Fibroblast of skin of left quadriceps (primary cell): Measurements from ENCODE around the gene C1orf53.
"Not testable (repeated sequence)": the region's sequence is repeated elsewhere in the genome, so short reads cannot be mapped to it uniquely, and the experiment has no call there.

Experiments used
- DNase-seq, 2 experiments: peaks; one replicate each; pipeline ENCODE4 v3.0.0-alpha.2; 2013; ENCODE audit warnings: low read depth in 2 of 2

Gene C1orf53

DNA sequence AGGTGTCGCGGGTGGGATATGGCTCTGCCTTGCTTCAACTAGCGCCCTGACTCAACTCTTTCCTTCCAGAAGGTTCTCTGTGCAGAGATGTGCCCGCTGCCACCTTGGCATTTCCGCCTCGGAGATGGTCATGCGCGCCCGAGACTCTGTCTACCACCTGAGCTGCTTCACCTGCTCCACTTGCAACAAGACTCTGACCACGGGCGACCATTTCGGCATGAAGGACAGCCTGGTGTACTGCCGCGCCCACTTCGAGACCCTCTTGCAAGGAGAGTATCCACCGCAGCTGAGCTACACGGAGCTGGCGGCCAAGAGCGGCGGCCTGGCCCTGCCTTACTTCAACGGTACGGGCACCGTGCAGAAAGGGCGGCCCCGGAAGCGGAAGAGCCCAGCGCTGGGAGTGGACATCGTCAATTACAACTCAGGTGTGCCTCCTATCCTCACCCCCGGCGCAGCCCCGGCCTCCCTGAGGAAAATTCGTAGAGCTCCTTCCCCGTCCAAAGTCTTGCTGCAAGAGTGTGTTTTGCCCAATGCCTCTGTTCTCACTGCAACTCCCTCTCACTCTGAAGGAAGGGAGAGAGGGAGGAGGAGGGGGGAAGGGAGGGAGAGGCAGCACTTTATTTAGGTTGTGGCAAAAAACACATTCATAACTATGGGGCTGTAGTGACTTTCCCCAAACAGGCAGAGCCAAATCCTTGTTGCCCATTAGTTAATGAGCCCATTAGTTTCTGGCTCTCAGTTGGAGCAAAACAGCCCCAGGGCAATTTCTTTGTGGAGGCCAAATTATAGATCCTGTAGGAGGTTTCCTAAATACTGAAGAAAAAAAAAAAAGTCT, 19.0 kb downstream of the C1orf53 start:
- DNase-seq, result no peak

DNA sequence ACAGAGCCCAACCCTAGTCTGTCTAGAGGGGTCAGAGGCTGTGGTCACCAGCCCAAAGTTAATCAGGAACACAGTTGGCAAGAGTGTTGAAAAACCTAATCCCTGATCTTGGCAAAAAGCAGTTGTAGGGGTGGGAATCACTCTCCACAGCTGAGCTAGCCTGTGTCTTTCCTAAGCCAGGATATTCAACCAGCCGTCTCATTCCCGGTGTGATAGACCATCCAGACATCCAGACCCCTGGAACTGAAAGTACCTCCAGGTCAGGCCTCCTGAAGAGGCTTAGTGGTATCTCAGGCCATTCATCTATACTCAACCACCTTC, 19.6 kb downstream of the C1orf53 start:
- no peak for DNase-seq

DNA sequence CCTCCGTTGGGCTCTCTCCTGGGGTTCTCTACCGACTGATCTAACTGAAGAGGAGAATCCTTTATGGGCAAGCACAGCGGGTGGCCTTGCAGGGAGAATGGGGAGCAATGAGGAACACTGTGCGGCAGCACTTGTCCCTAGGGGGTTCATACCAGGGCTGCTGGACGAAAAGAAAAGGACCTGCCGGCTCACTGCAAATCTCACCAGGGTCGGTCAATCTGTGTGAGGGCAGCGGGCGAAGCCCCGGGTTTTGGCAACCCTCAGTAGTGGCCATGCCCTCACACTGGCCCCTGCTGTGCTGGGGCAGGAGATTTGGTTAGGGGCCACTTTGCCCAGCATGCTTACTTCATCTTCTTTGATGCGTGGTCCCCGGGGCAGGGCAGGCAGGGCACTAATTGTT, 20.6 kb downstream of the C1orf53 start:
- DNase-seq, result no peak

DNA sequence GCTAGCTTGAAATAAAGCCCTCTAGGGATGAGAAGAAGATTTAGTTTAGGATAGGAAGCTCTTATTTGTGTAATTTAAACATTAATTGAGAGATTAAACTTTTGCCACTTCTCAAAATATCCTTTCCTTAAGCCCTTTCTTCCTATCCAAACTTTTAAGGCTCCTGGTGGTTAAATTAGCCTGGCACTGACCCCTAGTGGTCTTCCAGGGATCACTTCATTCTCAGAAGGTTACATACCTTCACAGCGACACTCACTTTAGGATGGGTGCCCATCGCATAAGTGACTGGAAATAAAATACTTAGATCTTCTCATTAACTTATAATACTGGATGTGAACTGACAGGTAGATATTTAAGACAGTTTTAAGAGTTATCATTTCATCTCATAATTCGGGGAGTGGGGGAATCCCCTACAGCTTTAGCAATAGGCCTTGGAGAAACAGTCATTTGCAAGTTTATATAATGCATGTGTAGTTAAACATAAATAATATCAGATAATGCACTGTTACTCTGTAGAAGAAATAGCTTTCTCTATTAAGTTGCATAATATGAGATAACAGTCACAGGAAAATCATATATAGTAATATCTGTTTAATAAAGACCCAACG, 22.2 kb downstream of the C1orf53 start:
- DNase-seq, result peak; percentile 21 to 27

DNA sequence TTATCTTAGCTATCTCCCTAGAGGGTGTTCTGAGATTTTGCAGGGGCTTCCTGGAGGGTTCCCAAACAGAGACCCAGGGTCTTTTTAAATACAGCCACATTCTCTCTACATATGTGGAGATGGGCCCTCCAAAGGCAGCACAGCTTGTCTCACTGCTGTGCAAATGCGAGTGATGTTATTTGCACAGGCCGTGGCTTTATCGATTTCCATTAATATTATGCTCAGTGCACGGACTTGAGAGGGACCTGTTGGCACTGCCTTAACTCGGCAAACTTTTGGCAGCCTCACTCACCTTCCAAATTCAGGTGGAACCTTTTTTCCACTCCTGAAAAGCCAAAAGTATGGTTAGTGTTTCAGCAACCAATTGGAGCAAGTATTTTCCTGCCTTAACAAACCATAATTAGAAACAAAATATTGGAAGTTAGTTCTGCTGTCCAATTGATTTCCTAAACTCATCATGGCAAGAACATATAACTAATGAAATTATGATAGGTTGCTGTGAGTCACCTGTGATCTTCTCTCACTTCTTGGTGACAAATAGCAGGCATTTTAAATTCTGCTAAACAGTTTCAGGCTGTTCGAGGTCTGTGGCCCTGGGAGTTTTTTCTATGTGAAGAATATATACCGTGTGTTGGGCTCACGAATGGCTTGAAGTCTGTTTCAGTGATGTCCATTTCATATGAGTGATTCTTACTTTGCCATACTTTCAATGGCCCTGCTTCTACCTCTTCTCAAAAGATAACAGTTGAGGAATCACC, 25.7 kb downstream of the C1orf53 start:
- no peak for DNase-seq

DNA sequence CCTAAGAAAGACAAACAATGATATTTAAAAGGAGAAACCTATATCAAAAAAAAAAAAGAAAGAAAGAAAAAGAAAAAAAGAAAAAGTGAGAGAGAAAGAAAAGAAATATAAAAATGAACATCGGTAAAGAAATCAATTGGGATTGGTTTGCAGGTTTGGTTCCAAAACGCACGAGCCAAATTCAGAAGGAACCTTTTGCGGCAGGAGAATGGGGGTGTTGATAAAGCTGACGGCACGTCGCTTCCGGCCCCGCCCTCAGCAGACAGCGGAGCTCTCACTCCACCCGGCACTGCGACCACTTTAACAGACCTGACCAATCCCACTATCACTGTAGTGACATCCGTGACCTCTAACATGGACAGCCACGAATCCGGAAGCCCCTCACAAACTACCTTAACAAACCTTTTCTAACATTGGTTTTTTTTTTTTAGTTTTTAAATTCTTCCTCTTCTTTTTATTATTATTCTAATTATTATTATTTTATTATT, 26.5 kb downstream of the C1orf53 start:
- DNase-seq, result no peak

DNA sequence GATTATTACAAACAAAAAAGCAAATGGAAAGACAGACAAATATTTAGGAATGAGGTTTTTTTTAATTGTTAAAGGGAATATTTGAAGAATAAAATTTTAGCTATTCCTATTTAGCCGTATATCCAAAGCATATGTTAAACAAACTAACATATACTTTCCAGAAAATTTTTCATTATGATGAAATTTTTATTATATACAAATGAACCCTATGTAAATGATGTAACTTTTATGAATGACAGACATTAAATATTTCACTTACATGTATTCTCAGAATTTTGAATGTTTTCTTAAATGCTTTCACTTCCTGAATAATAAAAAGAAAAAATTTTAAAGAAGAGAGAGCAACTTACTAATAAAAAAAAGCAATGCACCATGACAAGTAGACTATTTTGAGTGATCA, 30.6 kb downstream of the C1orf53 start:
- DNase-seq, result no peak

DNA sequence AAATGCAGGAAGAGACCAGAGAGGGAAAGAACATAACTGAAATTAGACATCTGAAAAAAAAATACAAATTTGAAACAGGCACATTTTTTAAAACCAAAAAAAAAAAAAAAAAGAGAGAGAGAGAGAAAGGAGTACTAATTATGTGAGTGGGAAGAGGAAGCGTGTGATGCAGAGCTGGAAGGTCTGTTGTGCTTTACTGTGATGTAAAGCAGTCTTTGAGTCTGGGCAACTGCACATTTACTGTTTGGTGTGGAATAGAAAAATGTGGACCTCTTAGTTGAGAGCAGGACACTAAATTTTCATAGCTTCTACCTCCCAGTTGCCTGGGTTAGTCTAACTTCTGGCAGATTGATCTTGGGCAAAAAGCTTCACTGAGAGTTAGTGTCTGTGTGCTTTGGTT, 31.2 kb downstream of the C1orf53 start:
- no peak for DNase-seq

DNA sequence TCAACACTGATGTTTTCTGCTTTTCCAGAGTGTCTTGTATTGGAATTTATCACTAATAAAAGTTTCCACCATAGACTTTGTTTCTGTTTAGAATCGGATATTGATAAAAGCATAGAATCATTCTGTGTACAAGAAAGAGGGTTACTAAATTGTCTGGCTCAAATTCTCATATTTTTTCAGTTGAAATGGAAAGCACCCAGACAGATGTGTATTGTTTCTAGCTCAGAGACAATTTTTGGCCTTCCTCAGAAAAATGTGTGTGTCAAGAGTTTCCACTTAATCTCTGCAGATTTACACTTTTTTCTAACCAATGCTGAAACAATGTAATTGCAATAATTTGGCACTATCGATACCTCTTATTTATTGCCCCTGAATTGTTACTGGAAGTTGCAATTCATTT, 35.0 kb downstream of the C1orf53 start:
- DNase-seq, result no peak

DNA sequence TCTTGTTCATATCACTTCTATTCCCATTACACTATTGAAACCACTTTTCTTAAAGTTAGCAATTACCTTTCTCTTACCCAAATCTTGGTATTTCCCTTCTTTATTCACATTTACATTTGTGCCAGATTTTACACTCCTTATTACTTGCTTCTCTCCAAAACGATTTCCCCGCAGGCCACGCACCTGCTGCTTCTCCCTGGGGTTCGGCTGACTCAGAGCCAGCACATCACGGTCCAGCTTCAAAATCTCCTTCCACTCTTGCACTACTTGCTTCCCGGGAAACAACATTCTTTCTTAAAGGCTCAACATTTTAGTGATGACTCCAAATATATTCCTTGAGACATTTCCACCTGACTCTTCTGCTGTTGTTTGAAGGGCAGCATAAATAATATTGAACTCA, 35.5 kb downstream of the C1orf53 start:
- no peak for DNase-seq

DNA sequence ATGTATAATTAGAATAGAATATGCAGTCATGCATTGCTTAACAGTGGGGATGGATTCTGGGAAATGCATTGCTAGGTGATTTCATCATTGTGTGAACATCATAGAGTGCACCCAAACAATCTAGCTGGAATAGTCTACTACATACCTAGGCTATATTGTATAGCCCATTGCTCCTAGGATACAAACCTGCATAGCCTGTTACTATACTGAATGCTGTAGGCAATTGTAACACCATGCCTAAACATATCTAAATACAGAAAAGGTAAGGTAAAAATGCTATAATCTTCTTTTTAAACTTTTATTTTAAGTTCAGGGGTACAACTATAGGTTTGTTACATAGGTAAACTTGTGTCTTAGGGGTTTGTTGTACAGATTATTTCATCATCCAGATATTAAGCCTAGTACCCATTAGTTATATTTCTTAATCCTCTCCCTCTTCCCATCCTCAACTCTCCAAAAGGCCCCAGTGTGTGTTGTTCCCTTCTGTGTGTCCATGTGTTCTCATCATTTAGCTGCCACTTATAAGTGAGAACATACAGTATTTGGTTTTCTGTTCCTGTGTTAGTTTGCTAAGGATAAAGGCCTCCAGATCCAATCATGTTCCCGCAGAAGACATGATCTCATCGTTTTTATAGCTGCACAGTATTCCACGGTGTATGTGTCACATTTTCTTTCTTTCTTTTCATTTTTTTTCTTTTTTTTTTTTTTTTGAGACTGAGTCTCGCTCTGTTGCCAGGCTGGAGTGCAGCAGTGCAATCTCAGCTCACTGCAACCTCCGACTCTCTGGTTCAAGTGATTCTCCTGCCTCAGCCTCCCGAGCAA, 36.9 kb downstream of the C1orf53 start:
- DNase-seq, result peak; percentile 35 to 36

DNA sequence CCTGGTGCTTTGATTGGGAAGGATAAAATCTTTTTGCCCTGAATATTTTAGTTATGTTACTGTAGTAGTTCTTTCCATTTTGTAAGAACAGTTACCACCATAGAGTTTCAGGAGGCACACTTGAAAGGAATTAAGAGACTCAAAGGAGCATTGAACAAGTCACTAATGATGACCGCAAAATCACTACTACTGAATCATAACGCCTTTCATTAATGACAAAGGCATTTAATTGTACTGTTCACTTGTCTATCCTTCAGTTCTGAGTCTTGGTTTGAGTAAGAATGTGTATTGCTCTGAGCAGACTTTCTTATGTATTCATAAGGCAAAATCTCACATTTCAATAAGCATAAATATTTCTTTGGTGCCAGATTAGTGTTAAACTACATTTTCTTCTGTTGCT, 39.6 kb downstream of the C1orf53 start:
- no peak for DNase-seq

DNA sequence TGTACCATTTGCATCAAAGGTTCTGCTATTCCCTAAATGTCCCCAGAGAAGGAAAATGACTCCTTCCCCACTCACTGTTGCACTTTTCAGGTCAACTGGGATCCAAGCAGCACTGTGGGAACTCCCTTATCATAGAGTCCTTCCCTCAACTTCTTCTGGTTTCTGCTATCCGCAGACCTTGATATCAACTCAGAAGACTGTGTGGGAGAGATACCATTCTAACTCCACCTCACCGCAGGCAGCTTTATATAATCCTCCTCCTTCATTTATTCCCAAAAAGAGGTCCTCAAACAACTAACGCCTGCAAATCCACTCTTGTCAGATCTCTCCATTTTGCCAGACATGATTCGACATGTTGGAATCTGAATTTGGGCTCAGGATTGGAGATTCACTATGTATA, 42.1 kb downstream of the C1orf53 start:
- DNase-seq, result no peak

DNA sequence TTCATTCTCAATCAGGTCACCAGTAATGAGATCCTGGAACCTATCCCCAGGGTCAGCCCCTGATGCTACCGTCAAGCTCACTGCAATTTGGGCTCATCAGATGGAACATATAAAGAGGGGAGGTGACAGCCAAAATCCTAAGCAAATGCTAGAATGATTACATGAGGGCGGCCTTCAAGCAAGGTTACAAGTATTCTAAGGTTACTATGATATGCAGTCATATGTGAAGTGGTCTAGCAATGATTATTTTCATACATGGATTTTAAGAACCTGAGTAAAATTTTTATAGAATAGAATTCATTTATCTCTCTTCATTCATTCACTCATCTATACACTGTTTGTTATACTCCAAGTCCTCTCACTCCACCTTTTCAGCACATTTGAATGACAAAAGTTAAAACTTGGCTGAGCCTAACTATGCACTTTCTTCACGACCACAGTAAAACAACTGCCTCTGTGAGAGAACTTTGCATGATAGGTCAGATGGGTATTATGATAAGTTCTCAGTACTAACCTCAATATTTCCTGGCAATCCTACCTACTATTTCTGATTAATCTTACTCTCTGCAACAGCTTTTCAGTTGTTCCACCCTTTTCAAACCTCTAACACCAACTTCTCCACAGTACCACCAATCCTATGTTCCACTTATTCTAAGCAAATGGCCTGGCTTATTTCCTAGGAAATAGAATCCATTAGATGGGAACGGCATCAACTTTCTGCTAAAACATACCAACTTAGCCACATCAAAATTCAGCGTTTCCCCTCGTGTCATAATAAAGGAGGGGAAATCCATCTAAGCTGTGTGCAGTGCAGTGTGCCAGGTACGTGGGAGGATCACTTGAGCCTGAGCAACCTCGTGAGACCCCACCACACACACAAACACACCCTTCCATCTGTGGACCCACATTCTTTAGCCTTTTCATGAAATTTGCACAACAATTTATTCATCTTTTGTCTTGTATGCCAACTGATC, 46.8 kb downstream of the C1orf53 start:
- DNase-seq, result no peak

DNA sequence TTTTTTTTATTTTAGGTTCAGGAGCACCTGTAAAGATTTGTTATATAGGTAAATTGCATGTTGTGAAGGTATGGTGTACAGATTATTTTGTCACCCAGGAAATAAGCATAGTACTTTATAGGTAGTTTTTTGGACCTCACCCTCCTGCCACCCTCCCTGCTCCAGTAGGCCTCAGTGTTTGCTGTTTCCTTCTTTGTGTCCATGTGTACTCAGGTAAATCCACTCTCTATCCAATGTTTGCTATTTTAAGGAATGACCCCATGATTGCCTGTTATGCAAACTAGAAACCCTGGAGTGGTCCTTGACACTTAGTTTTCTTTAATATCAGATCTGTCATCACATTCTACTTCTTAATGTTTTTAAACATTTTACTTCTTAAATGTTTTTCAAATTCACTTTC, 48.7 kb downstream of the C1orf53 start:
- DNase-seq, result no peak

DNA sequence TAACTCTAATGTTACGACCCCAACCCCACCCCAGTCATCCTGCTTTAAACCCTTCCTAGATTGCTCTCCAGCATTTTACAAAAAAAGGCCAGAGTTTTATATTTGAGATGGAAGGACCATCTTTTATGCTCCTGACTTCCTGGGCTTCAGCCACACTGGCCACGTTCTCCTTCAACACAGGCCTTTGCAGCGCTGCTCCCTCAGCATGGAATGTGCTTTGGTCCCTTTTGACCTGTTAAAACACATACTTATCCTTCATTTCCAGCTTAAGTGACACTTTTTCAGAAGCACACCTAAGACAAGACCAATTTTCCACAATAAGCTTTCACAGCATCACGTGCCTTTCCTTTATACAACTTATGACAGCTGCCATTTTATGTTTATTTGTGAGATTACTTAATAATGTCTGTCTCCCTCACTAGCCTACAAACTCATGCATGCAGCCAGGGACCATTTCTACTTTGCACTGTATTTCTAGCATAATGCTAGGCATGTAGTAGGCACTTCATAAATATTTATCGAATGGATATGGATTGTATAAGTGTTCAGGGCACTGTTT, 49.3 kb downstream of the C1orf53 start:
- DNase-seq, result no peak

DNA sequence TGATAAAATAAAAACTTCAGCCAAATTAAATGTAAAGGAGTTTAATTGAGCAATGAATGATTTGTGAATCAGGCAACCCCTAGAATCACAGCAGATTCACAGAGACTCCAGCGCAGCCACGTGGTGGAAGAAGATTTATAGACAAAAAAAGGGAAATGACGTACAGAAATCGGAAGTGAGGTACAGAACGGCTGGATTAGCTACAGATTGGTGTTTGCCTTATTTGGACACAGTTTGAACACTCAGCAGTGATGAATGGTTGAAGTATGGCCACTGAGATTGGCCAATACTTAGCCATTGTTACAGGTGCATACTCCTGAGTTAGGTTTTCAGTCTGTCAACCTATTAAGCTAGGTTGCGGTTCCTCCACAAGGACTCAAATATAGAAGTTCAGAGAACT, 51.0 kb downstream of the C1orf53 start:
- DNase-seq, result not testable (repeated sequence)

DNA sequence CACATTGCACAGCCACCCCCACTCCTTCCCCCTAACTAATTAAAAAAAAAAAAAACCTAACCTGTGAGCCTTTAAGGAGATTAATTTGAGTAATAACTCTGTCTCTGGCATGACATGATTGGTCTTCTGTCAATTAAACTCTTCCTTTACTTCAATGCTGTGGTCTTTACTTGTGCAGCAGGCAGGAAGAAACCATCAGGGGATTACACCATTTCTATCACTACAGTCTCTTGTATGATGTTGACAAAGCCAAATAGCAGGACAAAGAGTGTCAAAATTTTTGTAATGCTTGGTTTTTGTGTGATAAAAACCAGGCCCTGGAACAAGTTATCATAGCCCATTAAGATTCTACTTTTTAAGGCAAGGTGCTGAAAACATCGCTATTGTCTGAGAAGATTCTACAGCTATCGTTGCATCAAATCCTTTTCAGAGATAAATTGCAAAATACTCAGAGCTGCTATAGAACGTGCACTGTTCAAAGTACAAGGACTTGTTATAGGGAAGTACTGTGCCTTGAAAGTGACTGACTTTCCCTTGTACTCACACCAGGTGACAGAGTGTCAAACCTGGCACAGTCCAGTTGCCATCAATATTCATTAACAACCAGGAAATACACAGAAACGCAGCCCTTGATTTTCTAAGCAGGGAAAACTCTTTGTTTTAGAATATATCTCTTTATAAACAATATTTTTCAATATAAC, 52.4 kb downstream of the C1orf53 start:
- no peak for DNase-seq

DNA sequence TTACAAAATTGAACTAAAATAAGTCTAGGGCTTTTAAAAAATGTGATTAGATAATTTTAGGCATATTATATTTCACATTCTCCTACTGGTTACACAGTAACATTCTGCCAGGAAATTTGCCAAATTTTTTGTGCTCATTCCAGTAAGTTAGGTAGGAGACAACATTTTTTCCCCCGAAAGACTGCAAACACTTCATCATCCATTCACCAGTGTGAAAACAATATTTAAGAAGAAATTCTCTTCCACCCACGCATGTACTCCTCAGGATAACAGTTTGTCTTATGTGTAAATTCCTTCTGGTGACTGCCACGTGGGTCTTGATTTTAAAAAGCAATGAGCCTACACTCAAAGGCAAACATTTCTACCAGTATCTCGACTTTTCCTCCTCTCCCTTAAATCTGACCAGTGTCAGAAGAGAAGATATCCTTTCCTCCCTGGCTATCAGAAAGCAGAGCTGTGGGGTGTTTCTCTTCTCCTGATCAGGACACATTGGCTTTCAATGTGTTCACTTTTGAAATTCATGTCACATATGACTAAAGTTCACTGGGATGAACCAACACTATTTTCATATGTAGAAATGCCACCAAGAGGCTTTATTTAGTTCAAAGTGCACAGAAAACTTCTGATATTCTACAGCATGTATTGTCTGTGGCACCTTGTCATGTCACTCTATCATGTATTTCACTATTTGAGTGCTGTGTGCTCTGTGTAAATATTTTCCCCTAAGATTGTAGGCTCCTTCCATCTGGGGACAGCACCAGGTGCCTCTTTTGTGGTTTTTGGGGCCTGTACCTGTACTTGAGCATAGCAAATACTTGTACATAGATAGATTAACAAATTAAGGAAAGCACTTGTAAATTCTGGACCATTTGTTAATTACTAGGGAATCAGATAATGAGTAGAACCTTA, 53.3 kb downstream of the C1orf53 start:
- peak; percentile 39 to 44 for DNase-seq
